ENCODE measurements around the gene KCNQ1.

DNA sequence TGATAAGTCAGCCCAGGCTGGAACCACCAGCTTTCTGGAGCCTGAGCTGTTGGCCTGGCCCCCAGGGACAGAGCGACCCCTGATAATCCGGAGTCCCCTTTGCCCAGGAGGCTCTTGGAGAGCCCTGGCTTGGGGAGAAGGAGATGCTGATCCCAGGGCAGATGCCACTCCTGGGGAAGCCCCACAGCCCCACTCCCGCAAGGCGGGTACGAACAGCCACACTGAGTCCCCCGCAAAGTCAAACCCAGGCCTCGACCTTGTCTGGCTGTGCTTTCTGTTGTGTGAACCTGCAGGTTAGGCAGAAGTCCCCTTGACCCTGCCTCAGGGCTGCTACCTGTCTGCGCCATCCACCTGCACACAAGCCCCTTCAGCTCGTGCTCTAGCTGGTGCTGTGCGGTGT lies 147.0 kb downstream of the KCNQ1 start:
- TF ChIP-seq CTCF (IDR thresholded peaks at IDR 0.05; ENCODE audit: poor library complexity, severe bottlenecking) (no peak), RAD21 (conservative IDR thresholded peaks at IDR 0.05) (no peak), EZH2 (IDR thresholded peaks at IDR 0.05; ENCODE audit: borderline replicate concordance, insufficient read depth, low read length, poor library complexity, severe bottlenecking) (no peak), POLR2AphosphoS5 (IDR thresholded peaks at IDR 0.05) (no peak), TAF1 (IDR thresholded peaks at IDR 0.05; ENCODE audit: low read depth) (no peak), EP300 (conservative IDR thresholded peaks at IDR 0.05; ENCODE audit: poor library complexity, severe bottlenecking) (no peak), REST (IDR thresholded peaks at IDR 0.05; ENCODE audit: borderline replicate concordance) (no peak), SMC3 (conservative IDR thresholded peaks at IDR 0.05; ENCODE audit: poor library complexity) (no peak), MXI1 (conservative IDR thresholded peaks at IDR 0.05; ENCODE audit: poor library complexity, severe bottlenecking) (no peak)

Data from neural cell (in vitro differentiated cells).